DOHH2 (cell line): Measurements from ENCODE around the gene SUSD4.

Source experiments
- EZH2phosphoT487 ChIP-seq: fragments of 200-600 bp; sonication (generic); IDR thresholded peaks from 2 replicates; pipeline ENCODE4 v1.6.1; 2017; ENCODE audit warnings: borderline replicate concordance, mild to moderate bottlenecking, antibody characterized with exemption, low read length, moderate library complexity, mixed read lengths
- TF ChIP-seq, protein P1 (sequence below): fragments of 200-600 bp; sonication (generic); IDR thresholded peaks from one replicate; pipeline ENCODE4 v1.5.1; 2014; ENCODE audit warnings: antibody characterized with exemption, mild to moderate bottlenecking, low read depth, low read length; ENCODE audit not compliant: poor library complexity, severe bottlenecking

DNA sequence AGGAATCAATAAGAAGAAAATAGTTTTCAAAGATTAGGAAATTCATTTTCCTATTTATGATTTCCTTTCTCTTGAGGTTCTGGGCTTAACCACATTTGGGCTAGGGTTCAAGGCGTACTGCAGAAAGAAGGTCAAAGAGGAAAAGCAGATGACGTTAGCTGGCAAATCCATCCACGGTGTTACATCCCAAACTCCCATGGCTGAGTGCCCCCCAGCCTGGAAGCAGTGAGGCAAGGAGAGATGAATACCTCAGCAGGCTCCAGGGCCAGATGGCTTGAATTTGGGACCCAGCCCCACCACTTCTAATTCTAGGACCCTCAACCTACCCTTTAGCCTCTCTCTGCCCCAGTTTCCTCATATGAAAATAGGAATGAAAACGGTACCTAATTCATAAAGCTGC lies 17.7 kb downstream of the SUSD4 start:
- TF ChIP-seq, protein P1, sequence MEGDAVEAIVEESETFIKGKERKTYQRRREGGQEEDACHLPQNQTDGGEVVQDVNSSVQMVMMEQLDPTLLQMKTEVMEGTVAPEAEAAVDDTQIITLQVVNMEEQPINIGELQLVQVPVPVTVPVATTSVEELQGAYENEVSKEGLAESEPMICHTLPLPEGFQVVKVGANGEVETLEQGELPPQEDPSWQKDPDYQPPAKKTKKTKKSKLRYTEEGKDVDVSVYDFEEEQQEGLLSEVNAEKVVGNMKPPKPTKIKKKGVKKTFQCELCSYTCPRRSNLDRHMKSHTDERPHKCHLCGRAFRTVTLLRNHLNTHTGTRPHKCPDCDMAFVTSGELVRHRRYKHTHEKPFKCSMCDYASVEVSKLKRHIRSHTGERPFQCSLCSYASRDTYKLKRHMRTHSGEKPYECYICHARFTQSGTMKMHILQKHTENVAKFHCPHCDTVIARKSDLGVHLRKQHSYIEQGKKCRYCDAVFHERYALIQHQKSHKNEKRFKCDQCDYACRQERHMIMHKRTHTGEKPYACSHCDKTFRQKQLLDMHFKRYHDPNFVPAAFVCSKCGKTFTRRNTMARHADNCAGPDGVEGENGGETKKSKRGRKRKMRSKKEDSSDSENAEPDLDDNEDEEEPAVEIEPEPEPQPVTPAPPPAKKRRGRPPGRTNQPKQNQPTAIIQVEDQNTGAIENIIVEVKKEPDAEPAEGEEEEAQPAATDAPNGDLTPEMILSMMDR = no peak
- no peak for TF ChIP-seq EZH2phosphoT487
